Coronary artery (tissue), 2 donors: ENCODE results near the gene OST4.

Experiments used
- DNase-seq: peaks from one replicate; pipeline ENCODE4 v3.0.0-alpha.2; 2017; ENCODE audit warnings: low spot score
- H3K27ac ChIP-seq, 2 donors: fragments of 200-600 bp; sonication (generic); one replicate each; pipeline ENCODE4 v1.5.1; 2016 to 2019
- H3K4me3 ChIP-seq: fragments of 200-600 bp; sonication (generic); 2 replicates; pipeline ENCODE4 v1.5.1; 2016; ENCODE audit warnings: mild to moderate bottlenecking, moderate library complexity
- TF ChIP-seq, protein P1 (sequence below): fragments of 200-600 bp; sonication (generic); IDR thresholded peaks from one replicate; pipeline ENCODE4 v1.5.1; 2019; ENCODE audit warnings: antibody characterized with exemption

Gene OST4

DNA sequence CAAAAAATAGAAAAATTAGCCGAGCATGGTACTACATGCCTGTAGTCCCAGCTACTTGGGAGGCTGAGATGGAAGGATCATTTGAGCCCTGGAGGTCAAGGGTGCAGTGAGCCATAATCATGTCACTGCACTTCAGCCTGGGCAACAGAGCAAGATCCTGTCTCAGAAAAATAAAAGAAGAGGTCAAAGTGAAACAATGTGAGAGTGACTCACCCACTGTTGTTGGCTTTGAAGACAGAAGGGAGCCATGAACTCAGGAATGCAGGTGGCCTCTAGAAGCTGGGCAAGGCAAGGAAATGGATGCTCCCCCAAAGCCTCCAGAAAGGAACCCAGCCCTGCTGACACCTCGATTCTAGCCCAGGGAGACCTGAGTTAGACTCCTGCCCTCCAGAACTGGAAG lies 42.4 kb downstream of the OST4 start:
- no peak overlapping the region for H3K27ac ChIP-seq
- H3K4me3 ChIP-seq: no peak overlapping the region
- TF ChIP-seq, protein P1, sequence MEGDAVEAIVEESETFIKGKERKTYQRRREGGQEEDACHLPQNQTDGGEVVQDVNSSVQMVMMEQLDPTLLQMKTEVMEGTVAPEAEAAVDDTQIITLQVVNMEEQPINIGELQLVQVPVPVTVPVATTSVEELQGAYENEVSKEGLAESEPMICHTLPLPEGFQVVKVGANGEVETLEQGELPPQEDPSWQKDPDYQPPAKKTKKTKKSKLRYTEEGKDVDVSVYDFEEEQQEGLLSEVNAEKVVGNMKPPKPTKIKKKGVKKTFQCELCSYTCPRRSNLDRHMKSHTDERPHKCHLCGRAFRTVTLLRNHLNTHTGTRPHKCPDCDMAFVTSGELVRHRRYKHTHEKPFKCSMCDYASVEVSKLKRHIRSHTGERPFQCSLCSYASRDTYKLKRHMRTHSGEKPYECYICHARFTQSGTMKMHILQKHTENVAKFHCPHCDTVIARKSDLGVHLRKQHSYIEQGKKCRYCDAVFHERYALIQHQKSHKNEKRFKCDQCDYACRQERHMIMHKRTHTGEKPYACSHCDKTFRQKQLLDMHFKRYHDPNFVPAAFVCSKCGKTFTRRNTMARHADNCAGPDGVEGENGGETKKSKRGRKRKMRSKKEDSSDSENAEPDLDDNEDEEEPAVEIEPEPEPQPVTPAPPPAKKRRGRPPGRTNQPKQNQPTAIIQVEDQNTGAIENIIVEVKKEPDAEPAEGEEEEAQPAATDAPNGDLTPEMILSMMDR: no peak
- no peak for DNase-seq

DNA sequence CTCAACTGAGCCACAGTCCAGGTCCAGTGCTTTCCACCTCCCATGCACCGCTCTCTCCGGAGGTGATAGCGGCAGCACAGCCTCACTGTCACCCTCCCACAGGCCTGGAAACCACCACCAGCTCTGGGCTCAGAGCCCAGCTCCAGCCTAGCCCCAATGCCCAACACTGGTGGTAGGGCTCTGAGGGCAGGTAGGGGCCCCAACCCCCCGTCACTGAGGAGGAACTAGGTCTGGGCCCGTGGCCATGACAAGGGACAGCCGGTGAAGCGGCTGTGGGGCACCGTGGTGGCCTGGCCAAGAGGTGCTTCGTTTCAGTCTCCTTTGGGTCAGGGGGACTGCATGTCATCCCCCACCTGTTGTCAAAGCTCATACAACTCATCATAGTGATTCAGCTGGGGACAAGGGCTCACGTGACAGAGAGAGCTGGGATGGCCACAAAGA lies 44.2 kb downstream of the OST4 start:
- no peak for DNase-seq
- H3K27ac ChIP-seq: no peak overlapping the region

DNA sequence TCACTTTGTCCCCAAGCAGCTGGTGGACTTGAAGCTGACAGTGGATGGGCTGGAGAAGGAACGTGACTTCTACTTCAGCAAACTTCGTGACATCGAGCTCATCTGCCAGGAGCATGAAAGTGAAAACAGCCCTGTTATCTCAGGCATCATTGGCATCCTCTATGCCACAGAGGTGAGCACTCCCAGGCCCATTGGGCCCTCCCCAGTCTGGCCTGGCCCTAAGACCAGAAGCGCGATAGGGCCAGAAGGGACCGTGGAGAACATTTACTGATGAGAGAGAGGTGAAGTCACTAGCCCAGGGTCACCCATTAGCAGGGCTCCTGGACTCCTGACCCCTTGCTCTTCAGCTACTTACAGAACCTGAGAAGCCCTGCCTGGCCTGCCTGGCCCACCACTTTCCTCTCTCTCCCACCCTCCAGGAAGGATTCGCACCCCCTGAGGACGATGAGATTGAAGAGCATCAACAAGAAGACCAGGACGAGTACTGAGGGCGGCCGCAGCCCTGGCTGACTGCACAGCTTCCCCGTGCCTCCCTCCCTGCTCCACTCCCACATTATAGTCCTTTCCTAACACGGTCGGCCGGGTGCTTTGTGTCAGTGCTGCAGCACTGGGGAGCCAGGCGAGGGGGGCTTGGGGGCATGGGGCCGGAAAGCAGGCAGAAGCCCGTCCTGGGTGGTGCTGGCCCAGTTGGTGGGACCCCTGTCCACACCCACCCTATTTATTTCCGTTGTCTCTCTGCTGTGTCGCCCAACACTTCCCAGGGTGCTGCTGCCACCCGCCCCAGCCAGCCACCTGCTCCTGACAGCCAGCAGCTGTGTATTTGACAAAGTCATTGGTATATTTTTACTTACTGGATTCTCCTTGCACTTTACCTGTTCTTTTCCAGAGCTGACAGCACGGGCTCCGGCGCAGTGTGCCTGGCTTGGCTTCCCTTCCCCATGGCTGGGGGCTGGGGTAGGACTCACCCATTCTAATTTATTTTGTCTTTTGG lies 45.3 kb downstream of the OST4 start:
- TF ChIP-seq, protein P1: no peak
- no peak overlapping the region for H3K4me3 ChIP-seq
- no peak for DNase-seq
- H3K27ac ChIP-seq: no peak overlapping the region

More for the DNA sequence above, 44.2 kb downstream of the OST4 start:
- TF ChIP-seq, protein P1: no peak
- no peak overlapping the region for H3K4me3 ChIP-seq

GRCh38 chr2:27025281-27025800 lies 46.1 kb downstream of the OST4 start:
- Histone ChIP-seq H3K4me3 (no peak overlapping the region), H3K27ac (no peak overlapping the region)
- TF ChIP-seq, protein P1: no peak
- DNase-seq: no peak

DNA sequence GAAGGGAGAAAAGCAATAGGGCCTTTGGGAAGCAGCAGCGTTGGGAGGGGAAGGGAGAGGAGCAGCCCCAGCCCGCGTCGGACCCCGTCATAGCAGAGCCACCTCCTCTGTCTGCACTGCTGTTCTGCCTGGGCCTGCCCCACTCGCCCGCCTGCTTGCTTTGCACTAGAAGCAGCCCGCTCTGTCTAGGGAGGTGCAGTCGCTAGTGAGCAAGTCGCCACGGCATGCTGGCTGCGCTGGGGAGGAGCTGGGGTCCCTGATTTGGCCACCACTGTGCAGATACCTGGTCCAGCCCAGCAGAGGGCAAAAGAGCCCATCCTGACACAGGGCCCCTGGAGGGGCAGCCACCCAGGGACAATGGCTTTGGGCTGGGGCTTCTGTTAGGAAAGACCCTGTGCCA lies 46.6 kb downstream of the OST4 start:
- TF ChIP-seq, protein P1: no peak
- no peak for DNase-seq
- H3K4me3 ChIP-seq: no peak overlapping the region
- H3K27ac ChIP-seq: no peak overlapping the region

DNA sequence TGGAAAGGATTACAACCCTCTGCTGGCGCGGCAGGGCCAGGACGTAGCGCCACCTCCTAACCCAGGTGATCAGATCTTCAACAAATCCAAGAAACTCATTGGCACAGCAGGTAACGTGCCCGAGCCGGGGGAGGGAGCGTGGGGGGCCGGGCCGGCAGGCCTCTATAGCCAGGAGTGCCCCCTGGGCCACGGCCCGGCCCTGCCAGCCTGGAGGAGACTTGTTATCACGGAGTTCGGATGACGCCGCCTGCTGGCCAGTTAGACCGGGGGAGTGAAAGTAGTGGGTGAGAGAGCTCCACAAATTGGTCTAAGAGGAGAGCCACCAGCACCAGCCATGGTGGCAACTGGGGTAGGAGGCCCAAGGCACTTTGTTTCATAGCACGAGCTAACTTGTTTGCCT lies 47.3 kb downstream of the OST4 start:
- H3K27ac ChIP-seq: no peak overlapping the region
- TF ChIP-seq, protein P1: no peak
- DNase-seq: no peak

More for the DNA sequence above, 47.3 kb downstream of the OST4 start:
- H3K4me3 ChIP-seq: no peak overlapping the region
